ENCODE measurements around the gene ZNF710.

DNA sequence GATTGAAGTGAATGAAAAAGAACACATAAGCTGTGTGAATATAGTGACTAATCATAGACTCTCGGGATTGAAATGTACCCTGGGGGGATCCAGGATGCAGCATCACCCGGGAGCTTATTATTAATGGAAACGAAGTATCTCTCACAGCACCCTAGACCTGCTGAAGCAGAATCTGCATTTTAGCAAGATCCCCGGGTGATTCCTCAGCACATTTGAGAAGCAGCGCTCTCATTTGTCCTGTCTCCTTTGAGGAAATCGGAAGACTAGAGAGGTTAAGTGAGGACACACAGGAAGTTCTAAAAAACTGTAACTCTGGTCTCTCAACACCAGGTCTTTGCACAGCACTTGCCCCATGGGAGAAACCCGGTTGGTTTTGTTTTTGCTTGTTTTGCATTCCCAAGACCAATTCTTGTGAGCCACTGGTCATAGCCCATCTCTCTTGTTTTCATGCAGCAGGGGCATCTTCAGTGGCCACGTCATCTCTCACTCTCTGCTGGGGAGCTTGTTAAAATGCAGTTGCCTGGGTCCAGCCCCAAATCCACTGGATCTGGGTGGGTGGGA lies 30.2 kb downstream of the ZNF710 start:
- TF ChIP-seq EP300 (IDR thresholded peaks at IDR 0.05; ENCODE audit: low read depth) (no peak), POLR2A (IDR thresholded peaks at IDR 0.05) (no peak)
- TF ChIP-seq, protein P1, sequence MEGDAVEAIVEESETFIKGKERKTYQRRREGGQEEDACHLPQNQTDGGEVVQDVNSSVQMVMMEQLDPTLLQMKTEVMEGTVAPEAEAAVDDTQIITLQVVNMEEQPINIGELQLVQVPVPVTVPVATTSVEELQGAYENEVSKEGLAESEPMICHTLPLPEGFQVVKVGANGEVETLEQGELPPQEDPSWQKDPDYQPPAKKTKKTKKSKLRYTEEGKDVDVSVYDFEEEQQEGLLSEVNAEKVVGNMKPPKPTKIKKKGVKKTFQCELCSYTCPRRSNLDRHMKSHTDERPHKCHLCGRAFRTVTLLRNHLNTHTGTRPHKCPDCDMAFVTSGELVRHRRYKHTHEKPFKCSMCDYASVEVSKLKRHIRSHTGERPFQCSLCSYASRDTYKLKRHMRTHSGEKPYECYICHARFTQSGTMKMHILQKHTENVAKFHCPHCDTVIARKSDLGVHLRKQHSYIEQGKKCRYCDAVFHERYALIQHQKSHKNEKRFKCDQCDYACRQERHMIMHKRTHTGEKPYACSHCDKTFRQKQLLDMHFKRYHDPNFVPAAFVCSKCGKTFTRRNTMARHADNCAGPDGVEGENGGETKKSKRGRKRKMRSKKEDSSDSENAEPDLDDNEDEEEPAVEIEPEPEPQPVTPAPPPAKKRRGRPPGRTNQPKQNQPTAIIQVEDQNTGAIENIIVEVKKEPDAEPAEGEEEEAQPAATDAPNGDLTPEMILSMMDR (IDR thresholded peaks at IDR 0.05), result no peak
